COR-L47 (cell line): ENCODE data around the gene UBE2O.

Source experiments
- DNase-seq: peaks from one replicate; lab custom pipeline; 2025; lab: John Stamatoyannopoulos, UW

The UBE2O gene

DNA sequence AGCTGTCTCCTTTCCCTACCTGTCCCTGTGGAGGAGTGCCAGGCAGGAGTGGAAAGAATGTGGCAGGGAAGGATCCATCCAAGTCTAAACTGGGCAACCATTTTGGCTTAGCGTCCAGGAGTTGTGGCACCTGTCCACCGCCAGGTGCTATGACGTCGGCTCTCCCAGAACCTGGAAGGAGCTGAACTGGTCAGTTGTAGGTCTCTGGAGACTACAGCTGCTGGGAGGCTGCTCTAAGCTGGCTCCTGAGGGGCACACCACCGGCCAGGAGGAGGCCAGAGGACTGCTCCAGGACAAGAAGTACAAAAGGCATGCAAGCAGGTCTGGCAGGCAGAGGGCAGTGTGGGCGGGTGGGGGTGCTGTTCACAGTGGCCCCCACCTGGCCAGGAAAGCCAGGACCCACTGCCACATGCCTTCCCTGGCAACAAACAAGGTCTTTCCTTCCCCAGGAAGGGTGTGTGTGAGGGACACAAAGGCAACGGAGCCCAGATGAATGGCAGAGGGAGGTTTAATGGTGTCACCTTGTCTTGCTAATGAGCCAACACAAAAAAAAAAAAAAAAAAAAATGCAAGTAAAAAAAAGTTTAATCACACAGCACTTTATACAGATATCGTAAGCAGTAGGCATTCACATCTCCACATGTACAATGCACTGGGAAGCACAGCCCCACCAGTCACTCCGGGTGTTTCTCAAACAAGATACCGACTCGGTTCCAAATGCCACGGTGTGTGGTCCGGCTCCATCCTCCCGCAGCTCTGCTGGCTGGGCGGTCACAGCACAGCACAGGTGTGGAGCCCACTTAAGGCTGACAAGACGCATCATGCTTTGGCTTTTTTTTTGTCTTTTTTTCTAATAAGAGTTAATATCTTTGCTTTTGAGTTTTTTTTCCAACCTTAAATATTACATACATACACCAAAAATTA, 63.7 kb downstream of the UBE2O start:
- DNase-seq: no peak

DNA sequence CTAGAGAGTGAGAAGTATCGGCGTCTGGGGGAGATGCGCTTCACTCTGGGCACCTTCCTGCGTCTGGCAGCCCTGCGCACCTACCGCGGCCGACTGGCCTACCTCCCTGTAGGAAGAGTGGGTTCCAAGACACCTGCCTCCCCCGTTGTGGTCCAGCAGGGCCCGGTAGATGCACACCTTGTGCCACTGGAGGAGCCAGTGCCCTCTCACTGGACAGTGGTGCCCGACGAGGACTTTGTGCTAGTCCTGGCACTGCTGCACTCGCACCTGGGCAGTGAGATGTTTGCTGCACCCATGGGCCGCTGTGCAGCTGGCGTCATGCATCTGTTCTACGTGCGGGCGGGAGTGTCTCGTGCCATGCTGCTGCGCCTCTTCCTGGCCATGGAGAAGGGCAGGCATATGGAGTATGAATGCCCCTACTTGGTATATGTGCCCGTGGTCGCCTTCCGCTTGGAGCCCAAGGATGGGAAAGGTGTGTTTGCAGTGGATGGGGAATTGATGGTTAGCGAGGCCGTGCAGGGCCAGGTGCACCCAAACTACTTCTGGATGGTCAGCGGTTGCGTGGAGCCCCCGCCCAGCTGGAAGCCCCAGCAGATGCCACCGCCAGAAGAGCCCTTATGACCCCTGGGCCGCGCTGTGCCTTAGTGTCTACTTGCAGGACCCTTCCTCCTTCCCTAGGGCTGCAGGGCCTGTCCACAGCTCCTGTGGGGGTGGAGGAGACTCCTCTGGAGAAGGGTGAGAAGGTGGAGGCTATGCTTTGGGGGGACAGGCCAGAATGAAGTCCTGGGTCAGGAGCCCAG, 65.8 kb downstream of the UBE2O start:
- no peak for DNase-seq

GRCh38 chr17:76385892-76386786, 66.8 kb downstream of the UBE2O start:
- peak; percentile 63 for DNase-seq

DNA sequence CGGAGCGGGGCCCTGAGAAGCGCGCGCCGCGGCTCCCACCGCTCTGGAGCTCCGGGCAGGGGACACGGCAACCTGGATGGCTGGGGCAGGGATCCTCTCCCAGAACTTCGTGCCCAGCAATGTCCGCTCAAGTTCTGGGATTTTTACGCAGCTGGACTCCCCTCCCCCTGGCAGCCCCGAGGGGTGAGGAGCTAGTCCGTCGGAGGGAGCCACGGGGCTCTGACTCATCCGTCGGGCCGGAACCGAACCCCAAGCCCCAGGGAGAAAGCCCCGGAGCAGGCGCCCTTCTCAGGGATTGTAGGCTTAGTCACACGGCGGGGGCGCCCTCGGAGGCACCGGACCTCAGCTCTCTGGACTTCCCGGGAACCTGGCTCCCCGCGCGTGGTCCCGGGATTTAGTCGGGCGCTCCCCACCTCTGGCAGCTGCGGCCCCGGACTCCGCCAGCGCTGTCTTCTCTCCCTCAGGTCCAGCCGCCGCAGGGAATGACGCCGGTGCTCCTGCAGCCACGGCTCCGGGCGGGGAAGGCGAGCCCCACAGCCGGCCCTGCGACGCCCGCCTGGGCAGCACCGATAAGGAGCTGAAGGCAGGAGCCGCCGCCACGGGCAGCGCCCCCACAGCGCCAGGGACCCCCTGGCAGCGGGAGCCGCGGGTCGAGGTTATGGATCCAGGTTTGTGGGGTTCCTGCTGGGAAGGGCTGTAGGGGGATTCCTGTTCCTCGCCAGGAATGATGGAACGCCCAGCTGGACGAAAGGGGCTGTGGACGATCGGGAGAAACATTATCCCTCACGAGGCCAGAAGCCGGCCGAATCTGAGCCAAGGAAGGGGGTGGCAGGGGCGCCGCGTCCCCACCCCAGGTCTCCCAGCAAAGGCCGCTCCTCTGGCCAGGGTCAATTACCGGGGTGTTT, 67.7 kb downstream of the UBE2O start:
- no peak for DNase-seq

GRCh38 chr17:76384222-76384986, 68.5 kb downstream of the UBE2O start, which contains the start of gene SPHK1:
TSS of gene SPHK1 (plus strand) at chr17:76384609. CDS start at chr17:76385645, 1,036 bp downstream.
- DNase-seq: peak; percentile 27

DNA sequence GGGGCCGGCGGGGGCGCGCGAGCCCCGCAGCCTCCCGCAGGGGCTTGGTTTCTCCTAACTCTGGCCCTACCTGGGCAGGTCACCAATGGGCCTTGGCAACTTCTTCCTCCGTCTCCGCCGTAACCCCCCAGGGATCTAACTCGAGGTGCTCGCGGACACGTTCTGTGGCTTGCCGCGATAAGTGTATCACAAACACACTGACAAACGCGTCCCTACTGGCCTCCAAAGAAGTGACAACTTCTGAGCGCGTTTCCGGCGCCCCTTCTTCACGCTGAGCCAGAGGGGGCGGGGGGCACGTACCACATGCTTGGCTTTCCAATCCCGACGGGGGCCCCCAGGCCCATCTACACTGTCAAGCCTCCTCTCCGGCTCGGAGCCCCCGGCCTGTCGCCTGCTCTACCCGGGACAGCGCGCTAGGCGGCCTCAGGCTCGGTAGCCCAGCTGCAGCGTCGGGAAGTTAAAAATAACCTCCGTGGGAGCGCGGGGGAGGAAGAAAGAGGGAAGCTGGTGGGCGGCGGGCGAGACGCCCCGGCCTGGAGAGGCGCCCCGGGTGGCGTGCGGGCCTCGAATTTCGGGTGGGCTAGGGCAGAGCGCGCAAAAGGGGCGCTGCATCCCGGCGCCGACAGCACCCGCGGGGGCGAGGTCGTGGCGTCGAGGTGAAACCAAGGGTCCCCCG, 69.3 kb downstream of the UBE2O start:
- DNase-seq: peak; percentile 12

DNA sequence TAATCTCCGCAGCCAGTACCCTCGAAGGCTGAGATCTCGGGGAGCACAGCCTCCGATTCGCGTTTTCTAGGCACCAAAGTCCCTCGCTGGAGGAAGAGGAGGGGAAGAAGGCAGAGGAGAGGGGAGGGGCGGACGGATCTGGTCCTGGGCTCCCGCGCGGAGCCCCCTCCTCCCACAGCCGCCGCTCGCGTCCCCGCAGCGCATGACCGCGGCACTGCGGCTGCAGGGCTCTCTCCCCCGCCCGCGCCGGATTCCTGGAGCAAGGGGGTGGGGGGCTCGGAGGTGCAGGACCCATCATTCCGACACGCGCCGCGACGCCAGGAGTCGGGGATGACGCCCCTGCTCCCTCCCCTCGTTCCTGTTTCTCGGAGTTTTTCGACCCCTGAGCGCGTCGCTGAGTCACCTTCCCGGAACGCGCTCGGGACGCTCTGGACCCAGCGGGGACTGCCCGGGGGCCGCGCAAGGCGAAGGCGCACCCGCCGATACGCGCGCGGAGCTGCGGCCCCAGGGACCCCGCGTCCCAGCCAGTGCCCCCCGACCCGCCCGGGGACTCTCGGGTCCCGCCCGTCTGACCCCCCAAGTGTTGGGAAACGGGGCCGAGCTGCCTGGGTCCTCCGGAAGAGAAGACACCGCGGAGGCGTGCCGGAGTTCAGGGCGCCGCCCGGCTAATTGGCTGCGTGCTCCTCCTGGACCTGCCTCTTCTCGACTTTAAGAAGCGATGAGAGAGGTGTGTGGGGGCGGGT, 70.0 kb downstream of the UBE2O start:
- DNase-seq: no peak

DNA sequence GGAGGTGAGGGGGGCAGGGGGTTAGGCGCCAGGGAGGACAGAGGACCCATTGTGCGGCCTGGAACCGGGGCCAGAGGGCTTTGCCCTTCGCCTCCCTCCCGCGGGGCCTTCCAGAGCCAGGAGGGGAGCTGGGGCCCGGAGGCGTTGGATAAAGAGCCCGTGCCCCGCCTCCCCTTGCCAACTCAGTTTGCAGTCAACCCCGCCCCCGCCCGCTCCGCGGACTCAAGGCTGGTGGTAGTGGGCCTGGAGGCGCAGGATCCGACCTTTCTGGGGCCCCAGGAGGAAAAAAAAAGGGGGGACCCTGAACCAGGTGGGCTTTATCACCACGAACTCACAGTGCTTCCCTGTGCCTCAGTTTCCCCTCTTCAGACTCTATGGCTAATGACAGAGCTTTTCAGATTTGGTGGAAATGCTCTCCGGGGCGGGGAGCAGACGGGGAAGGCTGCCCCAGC, 70.6 kb downstream of the UBE2O start:
- DNase-seq: no peak

GRCh38 chr17:76381633-76382350, 71.2 kb downstream of the UBE2O start:
- no peak for DNase-seq

- no peak for DNase-seq
Observed at GRCh38 chr17:76379646-76380376, 73.1 kb downstream of the UBE2O start.

GRCh38 chr17:76379275-76379641, 73.7 kb downstream of the UBE2O start:
- no peak for DNase-seq

- no peak for DNase-seq
Observed at GRCh38 chr17:76378548-76379274, 74.2 kb downstream of the UBE2O start.

DNA sequence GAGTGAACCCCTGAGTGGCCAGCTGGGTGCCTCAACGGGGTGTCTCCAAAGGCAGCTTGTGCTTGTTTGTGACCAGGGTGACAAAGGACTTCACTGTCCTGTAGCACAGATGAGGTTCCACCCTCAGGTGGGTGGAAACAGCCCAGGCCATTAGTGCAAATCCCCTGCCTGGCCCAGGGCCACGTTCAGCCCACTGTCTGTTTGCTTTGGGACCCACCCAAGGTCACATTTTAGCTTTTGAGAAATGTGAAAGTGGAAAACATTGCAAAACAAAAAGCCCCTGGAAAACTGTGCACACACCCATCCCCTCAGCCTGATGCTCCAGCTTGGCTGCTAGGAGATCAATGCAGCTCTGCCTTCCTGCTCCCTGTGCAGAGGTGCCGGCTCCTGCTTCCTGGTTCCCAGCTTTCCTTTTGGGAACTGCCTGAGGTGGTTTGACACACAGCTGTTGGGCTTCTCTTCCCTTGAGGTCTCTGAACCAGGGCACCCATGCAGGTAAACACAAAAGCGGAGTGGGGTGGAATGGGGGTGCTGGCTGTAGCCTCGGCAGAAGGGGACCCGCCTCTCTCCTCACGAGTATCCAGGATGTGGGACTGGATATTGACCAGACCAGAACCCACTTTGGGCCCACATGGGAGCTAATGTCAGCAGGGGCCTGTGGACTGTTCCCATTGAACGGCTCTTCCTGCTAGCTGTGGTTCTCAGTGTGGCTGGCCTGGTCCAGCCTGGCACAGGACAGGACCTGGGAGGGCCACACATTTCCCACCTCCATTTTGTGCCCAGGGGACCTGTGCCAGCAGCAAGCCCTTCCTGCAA, 76.4 kb downstream of the UBE2O start:
- DNase-seq: no peak

GRCh38 chr17:76371656-76372628, 81.0 kb downstream of the UBE2O start:
- no peak for DNase-seq
